Measurements from ENCODE around the gene BBS9. TPM values are rescaled to one million over a fixed set of nuclear protein-coding genes. Genes with fewer than 3 reads are reported as not detected.

BBS9 gene
- total RNA-seq, 2 experiments from 2014 or later: 16.0 to 20.4 TPM

- CTCF ChIA-PET: no interaction called here
Measured at GRCh38 chr7:33220231-33220630, 90.9 kb downstream of the BBS9 start.

DNA sequence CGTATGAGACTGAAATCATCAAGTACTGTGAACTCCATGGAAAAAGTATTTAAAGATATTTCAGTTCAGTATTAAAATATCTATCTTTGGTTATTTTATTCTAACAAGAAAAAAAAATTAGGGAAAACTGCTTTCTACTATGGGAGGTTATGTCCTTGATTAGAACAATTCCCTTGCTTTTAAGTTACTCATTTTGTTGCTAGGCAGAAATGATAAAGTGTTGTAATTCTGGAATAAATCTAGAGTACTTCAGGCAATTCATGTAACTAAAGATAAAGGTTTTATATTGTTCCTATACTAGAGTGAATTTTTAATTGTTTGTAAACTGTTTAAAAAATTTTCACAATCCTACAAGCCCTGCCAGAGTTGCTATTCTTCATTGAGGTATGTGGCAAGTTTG lies 92.0 kb downstream of the BBS9 start:
- no peaks in the 10 kb centered on the region for H3K9me3 Mint-ChIP-seq
- intact Hi-C loops (cut with DNase I, micrococcal nuclease): no loop called here
- CTCF ChIA-PET: no interaction called here

More at GRCh38 chr7:33220231-33220630, 90.9 kb downstream of the BBS9 start:
- Histone ChIP-seq H3K27me3 (ENCODE audit: control insufficient read depth in 1 of 2, insufficient read depth in 2 of 2, low read length in 2 of 2) (no peaks in the 10 kb centered on the region), H3K4me3 (ENCODE audit: low read length) (no peak overlapping the region), H3K4me1 (ENCODE audit: insufficient read depth, low read length) (no peaks in the 10 kb centered on the region), H3K27ac (ENCODE audit: low read depth in 1 of 2, low read length in 2 of 2) (no peak overlapping the region), H3K36me3 (ENCODE audit: insufficient read depth, low read length) (peaks cover under 1% of the 10 kb centered on the region), H3K9me3 (ENCODE audit: control insufficient read depth in 1 of 2, insufficient read depth in 1 of 2, low read length in 2 of 2) (peaks cover 0 to 3% of the 10 kb centered on the region in 2 experiments)
- Mint-ChIP-seq H3K27me3 (no peaks in the 10 kb centered on the region), H3K9me3 (peaks cover 3% of the 10 kb centered on the region), H3K4me1 (ENCODE audit: low read depth) (no peaks in the 10 kb centered on the region), H3K36me3 (ENCODE audit: low read depth) (peaks cover 23% of the 10 kb centered on the region), H3K27ac (no peak overlapping the region), H3K4me3 (no peak overlapping the region)
- POLR2A ChIA-PET: no interaction called here
- no peak for ATAC-seq (ENCODE audit: poor library complexity)
- intact Hi-C loops (cut with DNase I, micrococcal nuclease): no loop called here
- DNase-seq: no peak
- no peak for TF ChIP-seq CTCF (IDR thresholded peaks at IDR 0.05)

GRCh38 chr7:33232632-33233145 lies 103.3 kb downstream of the BBS9 start:
- no peaks in the 10 kb centered on the region for H3K9me3 ChIP-seq (ENCODE audit: control insufficient read depth in 1 of 2, insufficient read depth in 1 of 2, low read length in 2 of 2)
- no peak for TF ChIP-seq CTCF (IDR thresholded peaks at IDR 0.05)
- ATAC-seq (ENCODE audit: poor library complexity) (no peak), DNase-seq (no peak)
- CTCF ChIA-PET: no interaction called here
- H3K27ac Mint-ChIP-seq: no peak overlapping the region
- POLR2A ChIA-PET: no interaction called here
- no peaks in the 10 kb centered on the region for H3K36me3 ChIP-seq (ENCODE audit: insufficient read depth, low read length)
- H3K27ac ChIP-seq (ENCODE audit: low read depth in 1 of 2, low read length in 2 of 2): no peak overlapping the region
- no peaks in the 10 kb centered on the region for H3K27me3 Mint-ChIP-seq
- no peaks in the 10 kb centered on the region for H3K27me3 ChIP-seq (ENCODE audit: control insufficient read depth in 1 of 2, insufficient read depth in 2 of 2, low read length in 2 of 2)
- H3K36me3 Mint-ChIP-seq (ENCODE audit: low read depth): peaks cover 9% of the 10 kb centered on the region
- no peaks in the 10 kb centered on the region for H3K4me1 Mint-ChIP-seq (ENCODE audit: low read depth)
- no peak overlapping the region for H3K4me3 ChIP-seq (ENCODE audit: low read length)
- no peak overlapping the region for H3K4me3 Mint-ChIP-seq
- H3K4me1 ChIP-seq (ENCODE audit: insufficient read depth, low read length): no peaks in the 10 kb centered on the region
- no peaks in the 10 kb centered on the region for H3K9me3 Mint-ChIP-seq
- intact Hi-C loops (cut with DNase I, micrococcal nuclease): no loop called here

More for the DNA sequence above, 92.0 kb downstream of the BBS9 start:
- H3K27me3 ChIP-seq (ENCODE audit: control insufficient read depth in 1 of 2, insufficient read depth in 2 of 2, low read length in 2 of 2): no peaks in the 10 kb centered on the region
- H3K36me3 Mint-ChIP-seq (ENCODE audit: low read depth): peaks cover 16% of the 10 kb centered on the region
- H3K4me1 Mint-ChIP-seq (ENCODE audit: low read depth): no peaks in the 10 kb centered on the region
- peaks cover 0 to 3% of the 10 kb centered on the region in 2 experiments for H3K9me3 ChIP-seq (ENCODE audit: control insufficient read depth in 1 of 2, insufficient read depth in 1 of 2, low read length in 2 of 2)
- TF ChIP-seq CTCF (IDR thresholded peaks at IDR 0.05): no peak
- POLR2A ChIA-PET: no interaction called here
- no peaks in the 10 kb centered on the region for H3K27me3 Mint-ChIP-seq
- DNase-seq: no peak
- ATAC-seq (ENCODE audit: poor library complexity): no peak
- no peaks in the 10 kb centered on the region for H3K4me1 ChIP-seq (ENCODE audit: insufficient read depth, low read length)
- no peak overlapping the region for H3K4me3 Mint-ChIP-seq
- no peaks in the 10 kb centered on the region for H3K36me3 ChIP-seq (ENCODE audit: insufficient read depth, low read length)
- no peak overlapping the region for H3K27ac Mint-ChIP-seq
- no peak overlapping the region for H3K4me3 ChIP-seq (ENCODE audit: low read length)
- no peak overlapping the region for H3K27ac ChIP-seq (ENCODE audit: low read depth in 1 of 2, low read length in 2 of 2)
